ENCODE results near the gene TMEM100.
"Not testable (repeated sequence)": the region's sequence is repeated elsewhere in the genome, so short reads cannot be mapped to it uniquely, and the experiment has no call there.

The TMEM100 gene

DNA sequence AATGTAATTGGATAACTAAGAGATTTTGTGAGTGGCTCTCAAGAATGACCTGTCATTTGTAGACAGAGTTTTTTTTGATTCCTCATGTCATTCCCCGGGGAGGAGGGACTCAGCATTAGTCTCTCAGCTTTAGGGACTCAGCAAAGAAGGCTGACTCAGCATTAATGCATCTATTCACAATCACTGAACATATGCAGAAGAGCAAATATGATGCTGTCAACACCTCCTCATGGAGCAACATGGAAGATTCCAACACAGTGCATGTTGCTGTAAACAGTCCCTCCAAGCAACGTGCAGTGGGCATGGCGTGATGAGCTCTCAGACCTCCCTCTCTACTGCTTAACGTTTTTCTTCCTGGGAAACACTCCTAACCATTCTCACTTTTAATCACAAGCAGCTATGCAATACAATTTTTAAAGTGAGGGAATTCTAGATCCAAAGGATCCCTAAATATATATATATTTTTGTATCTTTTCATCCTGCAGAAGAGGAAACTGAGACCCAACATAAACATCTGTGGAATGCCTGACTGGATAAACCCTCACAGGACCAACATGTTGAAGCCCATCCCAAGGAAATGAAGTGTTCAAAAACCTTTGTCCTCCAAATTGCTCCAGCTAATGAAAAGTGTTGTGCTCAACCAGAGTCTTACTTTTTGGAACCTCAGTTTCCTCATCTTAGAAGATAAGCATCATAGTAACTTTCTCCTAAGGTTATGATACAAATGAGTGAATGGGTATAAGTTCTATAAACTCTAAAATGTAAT, 38.9 kb downstream of the TMEM100 start:
- DNase-seq, result no peak

DNA sequence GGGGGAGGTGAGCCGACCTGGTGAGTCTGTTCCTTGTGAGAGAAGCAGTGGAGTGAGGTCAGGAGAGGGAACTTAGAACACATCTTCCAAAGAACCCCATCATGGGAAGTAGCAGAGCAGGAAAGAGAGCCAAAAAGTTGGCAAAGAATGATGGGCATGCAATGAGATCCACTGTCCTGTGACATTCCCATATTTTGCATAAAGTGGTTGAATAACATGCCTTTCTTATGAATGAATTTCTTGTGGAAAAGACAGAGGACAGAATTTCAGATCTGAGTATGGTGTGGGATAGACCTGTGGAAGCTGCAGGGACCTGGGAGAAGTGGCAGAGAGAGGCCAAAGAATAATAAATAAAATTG, 41.3 kb downstream of the TMEM100 start:
- no peak for DNase-seq

DNA sequence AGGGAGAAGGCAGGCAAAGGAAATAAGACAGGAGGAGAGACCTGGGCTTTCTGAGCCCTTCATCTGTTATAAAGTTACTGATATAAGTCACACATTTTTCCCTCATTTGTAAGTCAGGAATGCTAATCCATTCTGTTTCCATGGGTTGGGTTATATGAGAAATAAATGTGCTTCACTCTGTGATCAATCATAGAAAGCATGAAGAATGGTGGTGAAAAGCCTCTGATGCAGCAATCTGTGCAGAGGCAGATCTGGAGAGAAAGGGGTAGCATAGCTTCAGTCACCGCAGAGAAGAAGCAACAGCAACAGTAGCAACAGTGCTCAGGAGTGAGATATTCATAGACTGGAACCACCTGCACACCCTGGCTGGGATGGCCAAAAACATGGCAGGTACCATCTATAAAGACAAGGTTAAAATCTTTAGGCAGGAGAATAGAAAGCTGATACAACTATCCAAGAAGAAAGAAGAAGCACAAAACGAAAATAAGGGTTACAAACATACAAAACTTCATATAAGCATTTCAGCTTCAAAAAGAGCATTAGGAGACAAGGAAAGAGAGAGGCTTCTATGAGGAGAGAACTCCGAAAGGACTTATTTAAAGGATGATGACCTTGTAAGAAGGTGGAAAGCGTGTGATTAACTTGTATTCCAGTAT, 41.9 kb downstream of the TMEM100 start:
- DNase-seq, result no peak

DNA sequence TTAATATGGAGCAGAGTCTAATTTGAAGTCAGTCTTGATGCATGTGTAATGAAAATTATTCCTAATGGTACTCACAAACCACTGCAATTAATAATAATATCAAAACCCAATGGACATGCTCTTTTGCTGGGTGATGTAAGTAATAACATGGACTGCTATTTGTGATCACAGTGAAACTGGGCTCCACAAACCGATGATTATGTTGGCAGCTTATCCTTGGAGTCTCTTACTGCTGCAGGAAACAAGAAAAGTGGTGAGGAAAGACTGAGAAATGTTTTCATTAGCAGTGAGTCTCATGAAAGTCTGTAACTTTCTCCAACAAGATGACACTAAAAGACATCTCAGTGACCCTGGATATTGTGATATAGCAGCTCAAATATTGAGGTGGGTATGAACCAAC, 45.2 kb downstream of the TMEM100 start:
- no peak for DNase-seq

DNA sequence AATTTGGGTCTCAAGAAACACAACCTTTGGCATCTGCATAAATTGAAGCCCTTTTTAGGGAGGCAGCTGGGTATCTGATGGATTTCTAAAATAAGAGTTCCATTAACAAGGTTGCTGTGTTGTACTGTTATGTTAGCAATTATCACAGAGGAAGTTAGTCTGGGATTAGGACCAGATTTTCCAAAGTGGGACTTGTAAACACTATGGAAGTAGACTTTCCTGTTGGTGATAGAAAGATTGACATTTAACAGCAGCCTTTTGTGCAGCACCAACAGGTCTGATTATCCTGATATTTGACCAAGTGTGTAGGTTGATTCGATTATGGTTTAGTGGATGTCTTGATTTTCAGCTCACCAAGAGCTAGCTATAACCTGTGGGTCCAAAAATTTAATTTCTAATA, 46.4 kb downstream of the TMEM100 start:
- no peak for DNase-seq

DNA sequence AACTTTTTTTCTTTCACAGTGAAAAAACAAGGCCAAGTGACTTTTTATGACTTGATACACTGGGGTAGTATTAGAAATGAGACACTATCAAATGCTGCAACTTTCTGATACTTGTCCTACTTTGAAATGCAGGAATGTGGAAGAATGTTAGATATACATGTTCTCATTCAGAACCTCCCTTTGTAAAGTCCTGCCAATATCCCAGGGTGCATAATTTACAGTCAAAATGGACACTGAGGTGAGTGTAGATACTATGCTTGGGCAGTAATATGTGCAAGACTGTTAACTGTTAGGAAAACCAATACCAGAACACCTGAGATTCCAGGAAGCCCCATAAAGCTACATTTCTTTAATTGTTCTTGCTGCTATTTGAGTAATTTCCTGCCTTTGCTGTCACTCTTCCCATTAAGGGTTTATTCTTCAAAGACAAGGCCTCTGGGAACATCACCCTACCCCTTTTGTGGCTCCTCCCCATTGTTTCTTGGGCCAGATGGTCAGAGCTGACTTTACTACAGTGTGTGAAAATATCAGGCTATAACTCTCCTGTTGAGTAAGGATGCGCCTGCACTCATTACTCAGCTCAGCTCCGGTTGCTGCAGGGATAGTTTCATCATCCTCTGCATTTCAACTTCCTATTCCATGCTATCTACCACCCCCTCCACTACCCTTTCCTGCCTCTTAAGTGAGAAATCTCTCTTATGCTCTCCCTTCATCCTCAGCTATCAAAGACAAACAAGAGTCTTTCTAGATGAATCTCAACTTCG, 48.7 kb downstream of the TMEM100 start:
- no peak for DNase-seq

DNA sequence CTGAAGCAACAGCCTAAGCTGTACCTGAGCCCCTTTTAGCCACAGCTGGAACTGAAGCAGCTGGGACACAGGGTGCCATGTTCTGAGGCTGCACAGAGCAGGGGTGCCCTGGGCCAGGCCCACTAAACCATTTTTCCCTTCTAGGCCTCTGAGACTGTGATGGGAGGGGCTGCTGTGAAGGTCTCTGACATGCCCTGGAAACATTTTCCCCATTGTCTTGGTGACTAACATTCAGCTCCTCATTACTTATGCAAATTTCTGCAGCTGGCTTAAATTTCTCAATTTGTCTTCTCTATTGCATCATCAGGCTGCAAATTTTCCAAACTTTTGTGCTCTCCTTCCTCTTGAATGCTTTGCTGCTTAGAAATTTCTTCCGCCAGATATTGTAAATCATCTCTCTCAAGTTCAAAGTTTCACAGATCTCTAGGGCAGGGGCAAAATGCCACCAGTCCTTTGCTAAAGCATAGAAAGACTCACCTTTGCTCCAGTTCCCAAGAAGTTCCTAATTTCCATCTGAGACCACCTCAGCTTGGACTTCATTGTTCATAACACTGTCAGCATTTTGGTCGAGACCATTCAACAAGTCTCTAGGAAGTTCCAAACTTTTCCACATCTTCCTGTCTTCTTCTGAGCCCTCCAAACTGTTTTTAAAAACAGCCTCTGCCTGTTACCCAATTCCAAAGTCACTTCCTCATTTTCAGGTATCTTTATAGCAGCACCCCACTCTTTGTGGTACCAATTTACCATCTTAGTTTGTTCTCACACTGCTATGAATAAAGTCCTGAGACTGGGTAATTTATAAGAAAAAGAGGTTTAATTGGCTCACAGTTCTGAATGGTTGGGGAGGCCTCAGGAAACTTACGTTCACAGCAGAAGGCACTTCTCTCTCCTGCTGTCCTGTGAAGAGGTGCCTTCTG, 49.8 kb downstream of the TMEM100 start:
- no peak for DNase-seq

DNA sequence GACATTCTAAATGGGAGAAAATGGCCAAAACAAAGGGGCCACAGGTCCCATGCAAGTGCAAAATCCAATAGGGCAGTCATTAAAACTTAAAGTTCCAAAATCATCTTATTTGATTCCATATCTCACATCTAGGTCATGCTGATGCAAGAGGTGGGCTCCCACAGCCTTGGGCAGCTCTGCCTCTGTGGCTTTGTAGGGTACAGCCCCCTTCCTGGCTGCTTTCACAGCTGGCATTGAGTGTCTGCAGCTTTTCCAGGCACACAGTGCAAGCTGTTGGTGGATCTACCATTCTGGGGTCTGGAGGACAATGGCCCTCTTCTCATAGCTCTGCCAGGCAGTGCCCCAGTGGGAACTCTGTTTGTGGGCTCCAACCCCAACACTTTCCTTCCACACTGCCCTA, 50.7 kb downstream of the TMEM100 start:
- DNase-seq, result not testable (repeated sequence)
